Neuron (in vitro differentiated cells): ENCODE measurements around the gene LRIF1.
"Not testable (repeated sequence)": the region's sequence is repeated elsewhere in the genome, so short reads cannot be mapped to it uniquely, and the experiment has no call there.

ENCODE experiments used
- H2AFZ ChIP-seq: one replicate; pipeline ENCODE4 v1.6.1; 2013; ENCODE audit warnings: low read depth, mild to moderate bottlenecking, inconsistent platforms, low read length, moderate library complexity
- H3K27me3 ChIP-seq: one replicate; pipeline ENCODE4 v1.6.1; 2013; ENCODE audit warnings: low read length; ENCODE audit not compliant: insufficient read depth
- H3K36me3 ChIP-seq: one replicate; pipeline ENCODE4 v1.6.1; 2013; ENCODE audit warnings: low read length; ENCODE audit not compliant: insufficient read depth
- H3K4me1 ChIP-seq: one replicate; pipeline ENCODE4 v1.6.1; 2013; ENCODE audit warnings: low read length; ENCODE audit not compliant: insufficient read depth
- H3K4me3 ChIP-seq: 2 replicates; pipeline ENCODE4 v1.5.1; 2013; ENCODE audit warnings: mild to moderate bottlenecking, low read length, moderate library complexity
- H3K9me3 ChIP-seq: one replicate; pipeline ENCODE4 v1.6.1; 2013; ENCODE audit warnings: low read length

Gene LRIF1, protein sequence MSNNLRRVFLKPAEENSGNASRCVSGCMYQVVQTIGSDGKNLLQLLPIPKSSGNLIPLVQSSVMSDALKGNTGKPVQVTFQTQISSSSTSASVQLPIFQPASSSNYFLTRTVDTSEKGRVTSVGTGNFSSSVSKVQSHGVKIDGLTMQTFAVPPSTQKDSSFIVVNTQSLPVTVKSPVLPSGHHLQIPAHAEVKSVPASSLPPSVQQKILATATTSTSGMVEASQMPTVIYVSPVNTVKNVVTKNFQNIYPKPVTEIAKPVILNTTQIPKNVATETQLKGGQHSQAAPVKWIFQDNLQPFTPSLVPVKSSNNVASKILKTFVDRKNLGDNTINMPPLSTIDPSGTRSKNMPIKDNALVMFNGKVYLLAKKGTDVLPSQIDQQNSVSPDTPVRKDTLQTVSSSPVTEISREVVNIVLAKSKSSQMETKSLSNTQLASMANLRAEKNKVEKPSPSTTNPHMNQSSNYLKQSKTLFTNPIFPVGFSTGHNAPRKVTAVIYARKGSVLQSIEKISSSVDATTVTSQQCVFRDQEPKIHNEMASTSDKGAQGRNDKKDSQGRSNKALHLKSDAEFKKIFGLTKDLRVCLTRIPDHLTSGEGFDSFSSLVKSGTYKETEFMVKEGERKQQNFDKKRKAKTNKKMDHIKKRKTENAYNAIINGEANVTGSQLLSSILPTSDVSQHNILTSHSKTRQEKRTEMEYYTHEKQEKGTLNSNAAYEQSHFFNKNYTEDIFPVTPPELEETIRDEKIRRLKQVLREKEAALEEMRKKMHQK

DNA sequence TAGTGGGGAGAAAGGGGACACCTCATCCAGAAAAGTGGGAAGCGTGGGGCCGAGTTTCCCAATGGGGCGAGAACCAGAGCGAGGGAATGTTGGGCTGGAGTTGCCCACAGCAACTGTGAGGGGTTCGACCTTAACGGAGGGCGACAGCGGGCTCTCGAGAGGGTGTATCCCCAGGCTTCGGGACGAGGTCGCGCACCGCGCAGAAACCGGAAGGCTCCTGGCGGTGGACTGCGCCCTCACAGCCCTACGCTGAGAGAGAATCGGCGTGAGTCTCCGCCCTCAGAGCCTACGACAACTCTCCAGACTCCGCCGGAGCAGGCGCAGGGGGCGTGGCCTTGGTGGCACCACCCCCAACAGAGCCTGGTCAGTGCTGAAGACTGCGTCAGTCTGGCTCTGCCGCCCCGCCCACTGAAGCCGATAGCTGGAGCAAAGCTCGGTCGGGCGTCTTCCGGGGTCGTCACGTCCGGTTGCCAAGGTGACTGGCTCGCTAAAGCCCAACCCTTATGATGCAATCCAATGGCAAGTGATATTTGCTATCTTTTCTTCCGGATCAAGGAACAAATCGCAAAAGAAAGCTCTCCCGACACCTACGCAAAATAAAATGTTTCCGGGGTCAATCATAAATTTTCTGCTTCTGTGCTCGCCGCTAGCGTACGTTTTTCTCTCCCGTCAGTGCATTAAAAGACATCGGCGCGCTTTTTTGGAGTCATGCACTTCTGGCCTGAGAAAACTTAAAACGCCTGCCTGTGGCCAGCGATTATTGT, at the start of gene LRIF1:
TSS of gene LRIF1 (minus strand) at position 232 of the 764 bp plus-strand sequence. CDS start 234 bp downstream, outside the sequence.
- peak within 1 kb of the TSS; percentile 85 for H3K4me3 ChIP-seq
- H3K36me3 ChIP-seq, result no peaks in the 10 kb centered on the region
- H3K27me3 ChIP-seq, result no peaks in the 10 kb centered on the region
- no peaks in the 10 kb centered on the region for H3K9me3 ChIP-seq
- H3K4me1 ChIP-seq, result peaks cover 2% of the 10 kb centered on the region
- peak within 1 kb of the TSS; percentile 22 for H2AFZ ChIP-seq

DNA sequence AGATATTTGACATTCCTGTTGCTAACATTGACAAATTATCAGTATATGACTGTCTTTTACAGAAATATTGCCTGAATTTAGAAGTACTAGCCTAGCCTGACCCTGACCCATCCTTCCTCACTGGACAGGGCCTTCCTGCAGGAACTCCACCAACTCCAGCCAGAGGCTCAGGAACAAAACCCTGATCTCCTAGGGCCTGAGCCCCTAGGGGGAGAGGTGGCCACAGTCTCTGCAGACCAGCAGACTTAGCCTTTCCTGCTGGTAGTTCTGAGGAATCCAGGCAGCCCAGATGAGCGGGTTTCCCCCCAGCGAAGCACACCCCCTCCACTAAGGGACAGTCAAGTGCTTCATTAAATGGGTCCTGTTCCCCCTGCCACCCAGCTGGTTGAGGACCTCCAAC, 44.3 kb upstream of the LRIF1 start:
- Histone ChIP-seq H2AFZ (no peak overlapping the region), H3K4me1 (no peaks in the 10 kb centered on the region), H3K27me3 (no peaks in the 10 kb centered on the region), H3K9me3 (no peaks in the 10 kb centered on the region), H3K4me3 (no peak overlapping the region), H3K36me3 (no peaks in the 10 kb centered on the region)

DNA sequence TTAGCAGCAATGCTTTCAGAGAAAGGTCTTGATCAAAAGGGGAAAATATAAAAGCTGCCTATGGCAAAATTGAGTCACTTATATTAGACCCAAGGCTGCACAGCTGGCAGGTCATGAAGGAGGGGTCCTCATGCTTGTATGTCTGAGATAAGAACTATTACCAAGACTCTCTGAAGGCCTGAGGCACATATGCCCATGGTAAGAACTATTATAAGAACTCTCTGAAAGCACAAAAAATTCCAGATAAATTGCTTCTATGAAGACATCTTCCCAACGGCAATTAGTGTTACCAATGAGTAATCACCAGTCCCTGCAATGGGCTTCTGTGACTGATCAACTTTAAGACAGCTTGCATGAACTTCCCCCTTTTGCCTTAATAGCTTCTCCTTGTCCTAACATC, 42.8 kb upstream of the LRIF1 start:
- Histone ChIP-seq H3K27me3 (no peaks in the 10 kb centered on the region), H3K9me3 (no peaks in the 10 kb centered on the region), H2AFZ (no peak overlapping the region), H3K4me1 (no peaks in the 10 kb centered on the region), H3K36me3 (no peaks in the 10 kb centered on the region), H3K4me3 (no peak overlapping the region)

DNA sequence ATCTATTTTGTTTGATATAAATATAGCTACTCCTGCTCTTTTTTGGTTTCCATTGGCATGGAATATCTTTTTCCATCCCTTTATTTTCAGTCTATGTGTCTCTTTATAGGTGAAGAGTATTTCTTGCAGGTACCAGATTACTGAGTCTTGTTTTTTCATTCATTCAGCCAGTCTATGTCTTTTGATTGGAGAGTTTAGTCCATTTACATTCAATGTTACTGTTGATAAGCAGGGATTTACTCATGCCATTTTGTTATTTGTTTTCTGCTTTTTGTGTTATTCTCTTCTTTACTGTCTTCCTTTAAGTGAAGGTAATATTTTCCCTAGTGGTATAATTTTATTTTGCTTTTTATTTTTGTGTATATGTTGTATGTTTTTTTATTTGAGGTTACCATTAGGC, 35.9 kb upstream of the LRIF1 start:
- not testable (repeated sequence) for H3K9me3 ChIP-seq, H2AFZ ChIP-seq, H3K4me3 ChIP-seq, H3K4me1 ChIP-seq, H3K36me3 ChIP-seq, H3K27me3 ChIP-seq

DNA sequence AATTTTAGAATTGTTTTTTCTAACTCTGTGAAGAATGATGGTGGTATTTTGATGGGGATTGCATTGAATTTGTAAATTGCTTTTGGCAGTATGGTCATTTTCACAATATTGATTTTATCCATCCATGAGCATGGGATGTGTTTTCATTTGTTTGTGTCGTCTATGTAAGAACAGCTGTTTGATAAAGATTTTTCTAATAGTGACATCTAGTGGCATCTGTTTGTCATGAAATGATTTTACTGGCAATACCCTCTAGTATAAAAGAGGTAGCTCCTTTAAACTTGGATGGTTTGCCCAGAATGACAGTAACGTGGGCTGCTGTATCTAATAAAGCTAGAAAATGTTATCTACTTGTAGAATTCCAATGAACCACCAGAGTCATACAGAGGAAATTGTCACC, 28.6 kb upstream of the LRIF1 start:
- not testable (repeated sequence) for H3K9me3 ChIP-seq, H3K36me3 ChIP-seq, H3K4me1 ChIP-seq, H3K27me3 ChIP-seq, H3K4me3 ChIP-seq, H2AFZ ChIP-seq

DNA sequence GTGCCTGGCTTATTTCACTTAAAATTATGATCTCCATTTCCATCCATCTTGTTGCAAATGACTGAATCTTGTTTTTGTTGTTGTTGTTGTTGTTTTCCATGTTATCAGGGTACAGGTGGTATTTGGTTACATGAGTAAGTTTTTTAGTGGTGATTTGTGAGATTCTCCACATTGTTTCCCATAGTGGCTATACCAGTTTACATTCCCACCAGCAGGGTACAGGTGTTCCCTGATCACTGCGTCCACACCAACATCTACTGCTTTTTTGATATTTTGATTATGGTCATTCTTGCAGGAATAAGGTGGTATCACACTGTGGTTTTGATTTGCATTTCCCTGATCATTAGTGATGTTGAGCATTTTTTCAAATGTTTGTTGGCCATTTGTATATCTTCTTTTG, 27.6 kb upstream of the LRIF1 start:
- H3K36me3 ChIP-seq, H2AFZ ChIP-seq, H3K27me3 ChIP-seq, H3K9me3 ChIP-seq, H3K4me1 ChIP-seq, H3K4me3 ChIP-seq: not testable (repeated sequence)

DNA sequence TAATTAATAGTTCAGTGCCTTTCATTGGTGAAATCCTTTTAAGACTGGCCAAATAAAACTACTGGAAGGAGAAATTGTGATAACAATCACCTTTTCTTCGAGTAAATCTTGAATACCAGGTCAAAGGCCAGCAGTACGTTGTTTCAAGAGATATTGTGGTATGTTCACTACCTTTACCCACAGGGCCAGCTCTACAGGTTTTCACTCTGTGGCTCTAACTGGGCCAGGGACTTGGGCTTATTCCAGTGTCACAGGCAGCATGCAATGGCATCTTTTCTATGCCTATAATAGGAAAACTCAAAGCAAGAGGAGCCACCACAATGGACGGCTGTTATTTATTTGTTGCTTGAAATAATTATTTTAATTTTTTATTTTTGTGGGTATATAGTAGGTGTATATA, 26.8 kb upstream of the LRIF1 start:
- no peak overlapping the region for H3K4me3 ChIP-seq
- H3K27me3 ChIP-seq, result no peaks in the 10 kb centered on the region
- H3K4me1 ChIP-seq, result no peaks in the 10 kb centered on the region
- no peak overlapping the region for H2AFZ ChIP-seq
- H3K36me3 ChIP-seq, result no peaks in the 10 kb centered on the region
- H3K9me3 ChIP-seq, result no peaks in the 10 kb centered on the region

DNA sequence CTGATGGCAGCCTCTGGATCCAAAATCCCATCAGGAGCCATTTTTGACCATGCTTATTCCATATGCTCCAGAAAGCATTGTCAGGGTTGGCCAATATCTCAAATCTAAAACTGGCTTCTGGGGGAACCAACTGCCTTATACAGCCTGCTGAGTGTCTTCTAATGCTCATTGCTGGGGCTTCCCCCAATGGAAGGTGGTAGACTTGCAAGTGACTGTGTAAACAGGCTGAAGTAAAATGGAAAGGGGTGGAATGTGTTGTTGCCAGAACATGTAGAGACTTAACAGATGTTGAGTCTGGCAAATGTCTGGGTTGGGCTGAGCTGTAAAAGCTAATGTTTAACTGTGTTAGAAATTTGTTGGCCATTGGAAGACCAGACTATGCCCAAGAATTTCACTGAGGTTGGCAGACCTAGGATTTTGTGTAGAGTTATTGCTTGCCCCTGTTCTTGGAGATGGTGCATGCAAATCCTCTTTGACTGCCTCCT, 22.7 kb upstream of the LRIF1 start:
- H2AFZ ChIP-seq, result no peak overlapping the region
- H3K9me3 ChIP-seq, result no peaks in the 10 kb centered on the region
- H3K27me3 ChIP-seq, result no peaks in the 10 kb centered on the region
- no peaks in the 10 kb centered on the region for H3K36me3 ChIP-seq
- H3K4me3 ChIP-seq, result no peak overlapping the region
- no peaks in the 10 kb centered on the region for H3K4me1 ChIP-seq

DNA sequence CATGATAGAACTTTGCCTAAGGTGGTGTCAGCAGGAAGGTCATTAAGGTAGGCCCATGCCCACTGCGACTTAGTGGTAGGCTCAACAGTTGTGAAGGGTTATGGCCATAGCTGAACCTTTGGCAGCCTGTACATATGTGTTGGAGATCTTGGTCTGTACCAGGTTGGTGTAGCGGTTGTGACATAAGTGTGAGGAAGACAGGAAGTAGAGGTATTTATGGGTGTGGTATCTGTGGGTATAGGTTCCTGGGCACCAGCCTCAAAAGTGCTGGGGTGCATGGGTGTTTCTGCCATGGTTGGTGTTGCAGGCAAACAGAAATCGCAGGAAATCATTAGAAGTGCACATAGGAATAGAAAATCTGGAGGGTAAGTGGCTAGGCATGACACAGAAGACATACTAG, 18.6 kb upstream of the LRIF1 start:
- H3K4me1 ChIP-seq, result no peaks in the 10 kb centered on the region
- no peak overlapping the region for H2AFZ ChIP-seq
- no peaks in the 10 kb centered on the region for H3K9me3 ChIP-seq
- H3K27me3 ChIP-seq, result no peaks in the 10 kb centered on the region
- H3K4me3 ChIP-seq, result no peak overlapping the region
- H3K36me3 ChIP-seq, result no peaks in the 10 kb centered on the region

DNA sequence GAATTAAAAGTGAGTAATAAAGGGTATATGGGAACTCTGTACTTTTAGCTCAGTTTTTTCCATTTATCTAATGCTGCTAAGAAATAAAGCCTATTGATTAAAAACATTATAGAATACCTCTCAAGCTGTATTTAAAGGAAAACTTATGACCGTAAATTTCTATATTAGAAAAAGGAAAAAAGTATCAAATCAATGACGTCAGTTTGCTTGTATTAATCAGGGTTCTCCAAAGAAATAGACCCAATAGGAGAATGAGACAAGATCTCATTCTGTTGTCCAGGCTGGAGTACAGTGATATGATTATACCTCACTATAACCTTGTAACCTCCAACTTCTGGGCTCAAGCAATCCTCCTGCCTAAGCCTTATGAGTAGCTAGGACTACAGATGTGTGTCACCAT, 15.4 kb upstream of the LRIF1 start:
- Histone ChIP-seq H3K27me3 (no peaks in the 10 kb centered on the region), H3K36me3 (no peaks in the 10 kb centered on the region), H3K4me1 (no peaks in the 10 kb centered on the region), H3K4me3 (no peak overlapping the region), H3K9me3 (no peaks in the 10 kb centered on the region), H2AFZ (no peak overlapping the region)

DNA sequence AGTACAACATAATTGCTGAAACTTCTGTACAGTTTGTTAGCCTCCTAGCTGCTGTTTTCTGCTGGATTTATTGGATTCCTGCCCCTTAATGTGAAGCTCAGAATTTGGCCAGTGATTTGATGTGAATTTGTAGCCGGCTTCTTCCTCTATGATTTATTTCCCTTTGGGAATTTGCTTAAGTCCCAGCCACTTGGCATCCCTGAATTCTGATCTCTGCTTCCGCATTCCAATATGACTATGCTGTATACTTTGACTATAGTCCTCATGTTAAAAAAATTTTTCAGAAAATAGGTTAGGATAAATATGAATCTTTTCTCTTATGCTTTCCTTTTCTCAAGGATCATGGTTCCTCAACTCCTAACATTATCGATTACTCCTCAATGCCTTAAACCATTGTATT, 12.4 kb upstream of the LRIF1 start:
- Histone ChIP-seq H2AFZ (no peak overlapping the region), H3K4me3 (no peak overlapping the region), H3K27me3 (peaks cover 3% of the 10 kb centered on the region)

DNA sequence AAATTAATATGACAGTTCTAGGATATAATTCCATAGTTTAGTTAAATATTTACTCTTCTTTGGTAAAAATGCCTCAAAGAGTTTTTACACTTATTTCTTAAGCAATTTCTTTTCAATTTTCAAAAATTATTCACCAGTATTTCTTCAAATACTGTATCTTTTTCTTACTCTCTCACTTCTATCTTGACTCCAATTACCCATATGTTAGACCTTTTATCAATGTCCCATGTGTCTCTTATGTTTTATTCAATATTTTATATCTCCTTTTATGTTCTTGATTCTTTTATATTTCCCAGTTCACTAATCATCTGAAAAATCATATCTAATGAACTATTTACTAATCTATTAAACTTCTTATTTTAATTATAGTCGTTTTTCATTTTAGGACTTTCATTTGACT, 11.5 kb upstream of the LRIF1 start:
- no peak overlapping the region for H2AFZ ChIP-seq
- no peaks in the 10 kb centered on the region for H3K9me3 ChIP-seq
- H3K36me3 ChIP-seq, result no peaks in the 10 kb centered on the region
- H3K4me3 ChIP-seq, result no peak overlapping the region
- H3K27me3 ChIP-seq, result peaks cover 3% of the 10 kb centered on the region
- no peaks in the 10 kb centered on the region for H3K4me1 ChIP-seq

More for the DNA sequence above, 12.4 kb upstream of the LRIF1 start:
- no peaks in the 10 kb centered on the region for H3K4me1 ChIP-seq
- no peaks in the 10 kb centered on the region for H3K36me3 ChIP-seq
- H3K9me3 ChIP-seq, result no peaks in the 10 kb centered on the region

DNA sequence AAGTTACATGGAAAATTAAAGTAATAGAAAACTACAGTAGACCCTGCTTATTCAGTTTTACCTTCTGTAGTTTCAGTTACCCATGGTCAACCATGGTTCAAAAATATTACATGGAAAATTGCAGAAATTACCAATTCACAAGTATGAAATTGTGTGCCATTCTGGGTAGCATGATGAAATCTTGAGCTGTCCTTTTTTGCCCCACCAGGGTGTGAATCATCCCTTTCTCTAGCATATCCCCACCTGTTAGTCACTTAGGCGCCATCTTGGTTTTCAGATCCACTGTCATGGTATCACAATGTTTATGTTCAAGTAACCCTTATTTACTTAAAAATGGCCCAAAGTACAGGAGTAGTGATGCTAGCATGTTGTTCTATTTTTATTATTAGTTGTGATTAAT, 3.5 kb upstream of the LRIF1 start:
- no peaks in the 10 kb centered on the region for H3K9me3 ChIP-seq
- H2AFZ ChIP-seq, result no peak overlapping the region

More for the DNA sequence above, 3.5 kb upstream of the LRIF1 start:
- H3K4me3 ChIP-seq, result no peak overlapping the region
- no peaks in the 10 kb centered on the region for H3K36me3 ChIP-seq
- H3K27me3 ChIP-seq, result no peaks in the 10 kb centered on the region
- H3K4me1 ChIP-seq, result peaks cover under 1% of the 10 kb centered on the region
